Measurements from ENCODE around the gene NOTCH2. TPM values are rescaled to one million over a fixed set of nuclear protein-coding genes. Genes with fewer than 3 reads are reported as not detected.

The NOTCH2 gene
- total RNA-seq, 1 donor: 330 TPM

- H3K36me3 ChIP-seq (ENCODE audit: insufficient read depth, low read length): peaks cover 82% of the 10 kb centered on the region
- H3K27ac ChIP-seq (ENCODE audit: low read depth, low read length): peak overlapping the region; percentile 57
- H4K20me1 ChIP-seq (ENCODE audit: insufficient read depth, low read length): peaks cover 15% of the 10 kb centered on the region
- DNase-seq (ENCODE audit: insufficient read length, low spot score, missing footprints): no peak
- no peak overlapping the region for H3K4me2 ChIP-seq (ENCODE audit: insufficient read depth, low read length)
- H3K79me2 ChIP-seq (ENCODE audit: insufficient read depth, low read length): peaks cover 85% of the 10 kb centered on the region
- H3K4me3 ChIP-seq (ENCODE audit: insufficient read depth, low read length): no peak overlapping the region
- TF ChIP-seq, protein P1, sequence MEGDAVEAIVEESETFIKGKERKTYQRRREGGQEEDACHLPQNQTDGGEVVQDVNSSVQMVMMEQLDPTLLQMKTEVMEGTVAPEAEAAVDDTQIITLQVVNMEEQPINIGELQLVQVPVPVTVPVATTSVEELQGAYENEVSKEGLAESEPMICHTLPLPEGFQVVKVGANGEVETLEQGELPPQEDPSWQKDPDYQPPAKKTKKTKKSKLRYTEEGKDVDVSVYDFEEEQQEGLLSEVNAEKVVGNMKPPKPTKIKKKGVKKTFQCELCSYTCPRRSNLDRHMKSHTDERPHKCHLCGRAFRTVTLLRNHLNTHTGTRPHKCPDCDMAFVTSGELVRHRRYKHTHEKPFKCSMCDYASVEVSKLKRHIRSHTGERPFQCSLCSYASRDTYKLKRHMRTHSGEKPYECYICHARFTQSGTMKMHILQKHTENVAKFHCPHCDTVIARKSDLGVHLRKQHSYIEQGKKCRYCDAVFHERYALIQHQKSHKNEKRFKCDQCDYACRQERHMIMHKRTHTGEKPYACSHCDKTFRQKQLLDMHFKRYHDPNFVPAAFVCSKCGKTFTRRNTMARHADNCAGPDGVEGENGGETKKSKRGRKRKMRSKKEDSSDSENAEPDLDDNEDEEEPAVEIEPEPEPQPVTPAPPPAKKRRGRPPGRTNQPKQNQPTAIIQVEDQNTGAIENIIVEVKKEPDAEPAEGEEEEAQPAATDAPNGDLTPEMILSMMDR (IDR thresholded peaks at IDR 0.05; ENCODE audit: extremely low read depth, low read depth, low read length): no peak
- H3K9me3 ChIP-seq (ENCODE audit: low read depth, low read length): no peaks in the 10 kb centered on the region
- no peak overlapping the region for H2AFZ ChIP-seq (ENCODE audit: low read length)
- peaks cover 44% of the 10 kb centered on the region for H3K4me1 ChIP-seq (ENCODE audit: insufficient read depth, low read length)
- H3K27me3 ChIP-seq (ENCODE audit: insufficient read depth, low read length): no peaks in the 10 kb centered on the region
Observed at GRCh38 chr1:119959268-119960220, 109.9 kb downstream of the NOTCH2 start.

GRCh38 chr1:119958223-119958622 lies 111.2 kb downstream of the NOTCH2 start:
- no peak overlapping the region for H2AFZ ChIP-seq (ENCODE audit: low read length)
- peaks cover 82% of the 10 kb centered on the region for H3K36me3 ChIP-seq (ENCODE audit: insufficient read depth, low read length)
- no peak overlapping the region for H3K4me3 ChIP-seq (ENCODE audit: insufficient read depth, low read length)
- no peak overlapping the region for H3K4me2 ChIP-seq (ENCODE audit: insufficient read depth, low read length)
- peaks cover 15% of the 10 kb centered on the region for H4K20me1 ChIP-seq (ENCODE audit: insufficient read depth, low read length)
- peaks cover 42% of the 10 kb centered on the region for H3K4me1 ChIP-seq (ENCODE audit: insufficient read depth, low read length)
- TF ChIP-seq, protein P1 (IDR thresholded peaks at IDR 0.05; ENCODE audit: extremely low read depth, low read depth, low read length): no peak
- no peaks in the 10 kb centered on the region for H3K9me3 ChIP-seq (ENCODE audit: low read depth, low read length)
- peak overlapping the region; percentile 11 for H3K27ac ChIP-seq (ENCODE audit: low read depth, low read length)
- no peaks in the 10 kb centered on the region for H3K27me3 ChIP-seq (ENCODE audit: insufficient read depth, low read length)
- peaks cover 91% of the 10 kb centered on the region for H3K79me2 ChIP-seq (ENCODE audit: insufficient read depth, low read length)
- no peak for DNase-seq (ENCODE audit: insufficient read length, low spot score, missing footprints)

GRCh38 chr1:119956306-119956705 lies 113.2 kb downstream of the NOTCH2 start:
- Histone ChIP-seq H3K27me3 (ENCODE audit: insufficient read depth, low read length) (no peaks in the 10 kb centered on the region), H3K36me3 (ENCODE audit: insufficient read depth, low read length) (peaks cover 84% of the 10 kb centered on the region), H3K4me2 (ENCODE audit: insufficient read depth, low read length) (no peak overlapping the region), H3K4me1 (ENCODE audit: insufficient read depth, low read length) (peaks cover 34% of the 10 kb centered on the region), H3K79me2 (ENCODE audit: insufficient read depth, low read length) (peaks cover 75% of the 10 kb centered on the region), H3K9me3 (ENCODE audit: low read depth, low read length) (no peaks in the 10 kb centered on the region), H2AFZ (ENCODE audit: low read length) (no peak overlapping the region), H3K4me3 (ENCODE audit: insufficient read depth, low read length) (no peak overlapping the region), H4K20me1 (ENCODE audit: insufficient read depth, low read length) (peaks cover 15% of the 10 kb centered on the region), H3K27ac (ENCODE audit: low read depth, low read length) (no peak overlapping the region)
- TF ChIP-seq, protein P1 (IDR thresholded peaks at IDR 0.05; ENCODE audit: extremely low read depth, low read depth, low read length): no peak
- no peak for DNase-seq (ENCODE audit: insufficient read length, low spot score, missing footprints)

All from osteoblast (primary cell).